HUES48 (cell line): ENCODE data around the gene PHACTR1.

ENCODE experiments used
- H3K27ac ChIP-seq: one replicate; pipeline ENCODE4 v1.7.0; 2013; ENCODE audit warnings: low read depth, low read length, inconsistent platforms
- H3K27me3 ChIP-seq: 2 replicates; pipeline ENCODE4 v1.6.1; 2013; ENCODE audit warnings: mild to moderate bottlenecking, low read length; ENCODE audit not compliant: control insufficient read depth, insufficient read depth
- H3K36me3 ChIP-seq: 2 replicates; pipeline ENCODE4 v1.6.1; 2013; ENCODE audit warnings: low read length; ENCODE audit not compliant: control insufficient read depth, insufficient read depth
- H3K4me1 ChIP-seq: 2 replicates; pipeline ENCODE4 v1.6.1; 2013; ENCODE audit warnings: mild to moderate bottlenecking, low read length; ENCODE audit not compliant: control insufficient read depth, insufficient read depth
- H3K4me3 ChIP-seq: 2 replicates; pipeline ENCODE4 v1.5.1; 2013; ENCODE audit warnings: mild to moderate bottlenecking, low read depth, low read length
- H3K9ac ChIP-seq: 2 replicates; pipeline ENCODE4 v1.6.1; 2013; ENCODE audit warnings: mild to moderate bottlenecking, low read depth, low read length, moderate library complexity
- H3K9me3 ChIP-seq: 2 replicates; pipeline ENCODE4 v1.6.1; 2013; ENCODE audit warnings: low read length; ENCODE audit not compliant: control insufficient read depth, insufficient read depth

The PHACTR1 gene

DNA sequence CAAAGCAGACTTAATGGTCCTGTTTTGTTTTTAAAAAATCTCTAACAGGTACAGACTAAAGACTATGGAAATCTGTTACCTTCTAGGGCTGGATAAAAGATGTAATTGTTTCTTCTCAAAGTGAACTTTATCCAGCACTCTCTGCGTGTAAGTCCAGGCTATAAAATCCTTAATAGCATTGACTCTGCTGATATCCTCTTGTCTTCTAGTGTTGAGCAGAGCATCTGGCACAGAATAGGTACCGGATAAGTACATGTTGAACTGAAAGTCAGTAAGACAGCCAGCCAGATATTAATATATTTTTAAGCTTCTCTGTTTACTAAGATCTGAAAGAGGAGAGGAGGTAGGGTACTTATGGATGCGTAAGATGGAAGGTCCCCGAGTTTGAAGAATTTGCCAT, 349.5 kb downstream of the PHACTR1 start:
- H3K9ac ChIP-seq = no peak overlapping the region

DNA sequence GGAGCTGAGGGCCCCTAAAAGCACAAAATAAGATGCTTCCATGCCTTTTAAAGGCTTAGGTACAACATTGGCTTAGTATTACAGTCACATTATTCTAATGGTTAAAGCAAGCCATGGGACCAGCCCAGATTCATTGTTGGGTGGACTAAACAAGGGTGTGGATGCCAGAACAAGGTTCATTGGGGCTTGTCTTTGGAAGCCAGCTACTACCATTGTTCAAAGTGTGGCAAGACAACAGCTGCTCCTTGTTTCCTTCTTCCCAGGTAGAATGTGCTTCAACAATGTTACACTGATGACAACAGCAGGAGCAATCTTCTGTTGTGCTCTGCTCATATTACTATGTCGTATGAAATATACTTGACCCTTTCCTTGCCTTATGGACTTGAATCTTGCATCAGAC, 350.3 kb downstream of the PHACTR1 start:
- Histone ChIP-seq H3K4me1 (no peaks in the 10 kb centered on the region), H3K9me3 (no peaks in the 10 kb centered on the region), H3K27me3 (no peaks in the 10 kb centered on the region), H3K4me3 (no peak overlapping the region), H3K9ac (no peak overlapping the region), H3K27ac (no peak overlapping the region), H3K36me3 (no peaks in the 10 kb centered on the region)

More for the DNA sequence above, 349.5 kb downstream of the PHACTR1 start:
- Histone ChIP-seq H3K36me3 (no peaks in the 10 kb centered on the region), H3K4me1 (no peaks in the 10 kb centered on the region), H3K27me3 (no peaks in the 10 kb centered on the region), H3K4me3 (no peak overlapping the region), H3K27ac (no peak overlapping the region), H3K9me3 (no peaks in the 10 kb centered on the region)

DNA sequence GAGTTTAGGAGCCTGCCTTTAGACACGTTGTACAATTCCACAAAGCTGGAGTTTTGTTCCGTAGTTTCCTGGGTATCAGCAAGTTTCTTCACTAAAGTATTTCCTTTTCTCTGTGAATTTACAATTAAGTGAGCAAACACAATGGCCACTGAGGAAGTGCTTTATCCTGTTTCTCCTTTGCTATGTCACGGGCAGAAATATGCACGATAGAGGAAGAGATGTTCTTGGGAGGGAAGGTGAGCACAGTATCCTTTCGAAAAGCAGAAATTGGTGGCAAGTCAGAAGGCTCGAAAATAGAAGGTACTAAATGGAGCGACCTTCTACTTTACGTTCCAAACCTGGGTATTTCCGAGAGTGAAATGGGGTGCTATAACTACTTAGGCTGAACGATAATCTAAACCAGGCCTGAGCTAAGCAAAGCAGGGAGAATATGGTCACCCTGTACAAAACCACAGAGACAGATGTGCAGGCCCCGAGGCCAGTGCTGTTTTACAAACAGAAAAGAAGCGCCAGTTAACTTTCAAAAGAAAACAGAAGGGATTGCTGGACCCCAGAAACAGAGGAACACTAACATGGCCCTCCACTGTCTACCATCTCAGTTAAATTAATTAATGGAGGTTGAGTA, 352.1 kb downstream of the PHACTR1 start:
- Histone ChIP-seq H3K9ac (no peak overlapping the region), H3K4me1 (no peaks in the 10 kb centered on the region), H3K9me3 (no peaks in the 10 kb centered on the region), H3K27ac (no peak overlapping the region), H3K27me3 (no peaks in the 10 kb centered on the region), H3K4me3 (no peak overlapping the region), H3K36me3 (no peaks in the 10 kb centered on the region)

DNA sequence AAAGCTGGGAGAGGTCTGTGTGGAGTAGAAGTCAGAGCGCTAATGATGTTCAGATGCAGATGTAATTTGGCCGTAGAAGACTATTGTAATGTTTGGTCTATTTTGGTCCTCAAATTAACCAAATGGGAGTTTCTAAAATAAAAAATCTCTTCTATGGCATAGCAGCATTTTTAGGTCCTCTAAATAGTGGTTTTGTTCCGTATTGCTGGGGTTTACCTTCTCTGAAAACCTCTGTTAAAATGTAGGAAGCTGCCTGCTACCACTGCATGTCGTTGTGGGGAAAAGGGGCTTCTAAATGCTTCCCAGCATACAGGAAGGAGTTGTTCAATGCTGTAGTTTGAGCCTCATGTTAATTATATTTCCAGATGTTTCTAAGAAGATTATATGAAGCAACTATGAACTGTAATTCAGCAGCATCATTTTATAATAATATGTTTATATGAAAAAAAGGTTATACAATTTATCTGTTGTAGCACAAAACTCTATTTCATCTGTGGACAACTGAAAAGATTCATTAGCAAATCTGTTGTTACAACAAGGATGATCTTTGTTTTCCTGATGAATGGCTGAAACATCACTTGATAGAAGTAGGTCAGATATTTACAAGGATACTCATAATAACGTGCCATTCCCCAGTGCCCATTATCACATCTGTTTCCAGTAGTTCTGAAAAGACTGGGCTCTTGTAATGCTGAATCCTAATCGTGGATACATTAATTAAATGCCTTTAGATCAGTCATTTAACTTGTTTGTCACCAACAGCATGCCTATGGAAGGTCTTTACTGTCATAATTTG, 355.2 kb downstream of the PHACTR1 start:
- H3K27ac ChIP-seq = no peak overlapping the region
- H3K4me3 ChIP-seq = no peak overlapping the region
- H3K9ac ChIP-seq = no peak overlapping the region
- H3K9me3 ChIP-seq = no peaks in the 10 kb centered on the region
- H3K4me1 ChIP-seq = peaks cover 14% of the 10 kb centered on the region
- no peaks in the 10 kb centered on the region for H3K27me3 ChIP-seq
- no peaks in the 10 kb centered on the region for H3K36me3 ChIP-seq

DNA sequence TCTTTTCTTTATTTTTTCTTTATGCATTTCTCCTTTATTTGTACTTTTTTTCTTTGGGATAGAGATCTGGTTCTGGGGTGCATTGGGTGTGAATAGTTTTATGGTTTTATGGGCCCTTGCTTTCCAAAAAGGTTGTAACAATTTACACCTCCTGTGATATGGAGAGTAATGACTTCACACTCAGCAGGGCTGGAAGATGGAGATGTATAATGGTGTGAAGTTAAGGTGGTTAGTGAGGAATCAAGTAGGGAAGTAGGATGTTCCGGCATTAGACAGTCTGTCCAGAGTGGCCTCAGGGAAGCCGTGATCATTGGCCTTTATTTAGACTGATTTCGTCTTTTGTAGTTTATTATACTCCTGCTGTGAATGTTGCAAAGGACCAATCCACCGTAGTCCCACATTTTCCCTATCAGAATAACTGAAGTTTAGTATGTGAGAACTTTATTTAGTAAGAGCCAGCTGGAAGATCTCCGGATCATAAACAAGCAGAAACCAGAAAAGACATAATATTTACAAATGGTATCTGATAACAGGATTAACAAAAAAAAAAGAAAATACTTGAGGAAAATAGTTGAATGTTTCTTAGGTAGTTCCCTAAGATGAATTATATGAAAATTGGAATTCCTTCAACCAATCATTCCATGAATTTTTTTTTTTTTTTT, 356.2 kb downstream of the PHACTR1 start:
- H3K27me3 ChIP-seq = no peaks in the 10 kb centered on the region

DNA sequence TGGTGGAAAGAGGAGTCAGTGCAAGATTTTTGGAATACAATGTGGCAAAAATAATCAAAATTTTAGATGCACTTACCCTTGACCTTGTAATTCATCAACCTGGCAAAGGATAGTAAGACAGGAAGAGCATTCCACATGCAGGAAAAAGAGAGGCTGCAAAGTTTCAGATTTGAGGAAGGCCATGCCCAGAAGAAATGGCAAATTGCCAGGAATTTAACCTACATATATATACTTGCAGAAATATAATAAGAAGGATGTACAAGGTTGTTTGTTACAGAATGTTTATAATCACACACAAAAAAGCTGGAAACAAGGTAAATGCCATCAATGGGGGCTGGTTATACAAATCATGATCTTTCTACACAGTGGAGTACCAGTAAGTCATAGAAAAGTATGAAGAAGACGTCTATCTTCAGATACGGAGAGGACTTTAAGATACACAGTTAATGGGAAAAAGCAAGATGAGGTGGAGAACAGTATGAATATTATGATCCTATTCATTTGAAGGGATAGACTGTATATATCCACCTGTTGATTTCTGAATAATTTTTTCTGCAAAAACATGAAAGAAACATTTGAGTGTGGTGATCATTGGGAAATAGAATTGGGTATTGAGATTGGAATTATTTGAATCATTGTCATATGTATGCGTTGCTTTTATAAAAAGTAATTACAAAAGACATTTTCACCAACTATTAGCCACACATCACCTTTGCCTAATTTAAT, 358.0 kb downstream of the PHACTR1 start:
- H3K27ac ChIP-seq = no peak overlapping the region
- peaks cover 25% of the 10 kb centered on the region for H3K4me1 ChIP-seq
- no peaks in the 10 kb centered on the region for H3K9me3 ChIP-seq
- H3K9ac ChIP-seq = no peak overlapping the region
- H3K4me3 ChIP-seq = no peak overlapping the region
- H3K36me3 ChIP-seq = no peaks in the 10 kb centered on the region
- no peaks in the 10 kb centered on the region for H3K27me3 ChIP-seq

More for the DNA sequence above, 356.2 kb downstream of the PHACTR1 start:
- Histone ChIP-seq H3K4me1 (peaks cover 14% of the 10 kb centered on the region), H3K4me3 (no peak overlapping the region), H3K27ac (no peak overlapping the region), H3K9ac (no peak overlapping the region), H3K9me3 (no peaks in the 10 kb centered on the region), H3K36me3 (no peaks in the 10 kb centered on the region)

DNA sequence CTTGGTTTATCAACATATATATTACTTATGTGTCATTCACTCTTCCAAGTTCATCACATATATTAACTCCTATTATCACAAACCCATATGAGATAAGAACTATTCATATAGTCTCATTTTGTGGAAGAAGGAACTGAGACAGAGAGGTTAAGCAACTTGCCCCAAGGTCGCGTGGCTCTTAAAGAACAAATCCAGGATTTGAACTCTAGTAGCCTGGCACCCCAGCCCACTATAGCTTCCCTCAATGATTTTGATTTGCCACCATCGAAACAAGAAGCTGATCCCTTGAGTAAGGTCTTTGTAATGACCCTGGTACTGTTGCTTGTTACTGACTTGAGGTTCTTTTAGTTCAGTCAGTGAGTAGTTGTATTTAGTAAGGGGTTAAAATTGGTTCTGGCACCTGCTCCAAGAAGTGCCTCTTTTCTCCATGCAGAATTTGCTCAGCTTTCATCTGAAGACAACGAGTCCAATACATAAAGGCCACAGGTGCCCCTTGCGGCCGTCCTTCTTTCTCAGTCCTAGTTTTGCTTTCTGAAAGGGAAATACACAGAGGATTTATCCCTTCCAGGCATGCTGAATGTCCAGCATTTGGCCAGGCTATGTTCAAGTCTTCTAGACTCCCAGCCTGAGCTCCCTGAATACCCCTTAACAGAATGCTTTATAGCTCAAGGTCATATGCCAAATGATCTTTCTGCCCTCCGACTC, 358.7 kb downstream of the PHACTR1 start:
- H3K4me3 ChIP-seq = no peak overlapping the region
- H3K4me1 ChIP-seq = peaks cover 25% of the 10 kb centered on the region
- H3K9ac ChIP-seq = no peak overlapping the region
- H3K9me3 ChIP-seq = no peaks in the 10 kb centered on the region
- H3K27me3 ChIP-seq = no peaks in the 10 kb centered on the region
- H3K36me3 ChIP-seq = no peaks in the 10 kb centered on the region
- no peak overlapping the region for H3K27ac ChIP-seq

DNA sequence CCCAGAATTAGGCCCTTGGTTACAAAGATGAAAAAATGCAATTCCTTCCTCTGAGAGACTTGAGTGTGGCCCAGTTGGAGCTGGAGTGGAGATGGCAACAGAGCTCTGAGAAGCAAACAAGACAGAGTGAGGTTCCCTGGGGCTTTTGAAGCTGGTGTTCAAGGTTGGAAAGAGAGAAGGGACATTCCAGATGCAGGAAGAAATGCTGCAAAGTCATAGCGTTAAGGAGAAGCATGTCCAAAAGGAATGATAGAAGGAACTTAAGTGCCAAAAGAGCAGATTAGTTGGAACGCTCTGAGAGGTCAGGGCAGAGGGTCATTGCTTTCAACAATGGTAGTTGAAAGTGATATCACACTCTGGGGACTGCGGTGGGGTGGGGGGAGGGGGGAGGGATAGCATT, 360.0 kb downstream of the PHACTR1 start:
- no peak overlapping the region for H3K4me3 ChIP-seq
- H3K4me1 ChIP-seq = peaks cover 25% of the 10 kb centered on the region
- H3K9ac ChIP-seq = no peak overlapping the region
- H3K27ac ChIP-seq = no peak overlapping the region
- H3K27me3 ChIP-seq = no peaks in the 10 kb centered on the region
- no peaks in the 10 kb centered on the region for H3K36me3 ChIP-seq
- no peaks in the 10 kb centered on the region for H3K9me3 ChIP-seq

DNA sequence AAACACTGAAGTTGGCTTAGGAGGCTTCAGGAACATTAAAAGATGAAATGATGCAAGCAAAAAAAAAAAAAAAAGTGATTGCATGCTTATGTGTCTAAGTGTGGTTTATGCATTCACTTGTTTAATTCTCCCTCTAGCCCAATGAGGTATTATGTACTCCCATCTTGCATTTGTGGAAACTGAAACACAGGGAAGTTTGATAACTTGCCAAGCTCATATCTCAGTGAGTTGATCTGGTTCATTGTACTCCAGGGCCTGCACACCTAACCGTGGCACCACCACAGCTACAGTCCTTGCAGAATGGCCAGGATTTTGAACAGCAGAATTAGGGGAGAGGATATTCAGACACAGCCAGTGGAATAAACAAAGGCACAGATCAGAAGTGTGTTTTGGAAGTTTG, 360.6 kb downstream of the PHACTR1 start:
- no peak overlapping the region for H3K27ac ChIP-seq

DNA sequence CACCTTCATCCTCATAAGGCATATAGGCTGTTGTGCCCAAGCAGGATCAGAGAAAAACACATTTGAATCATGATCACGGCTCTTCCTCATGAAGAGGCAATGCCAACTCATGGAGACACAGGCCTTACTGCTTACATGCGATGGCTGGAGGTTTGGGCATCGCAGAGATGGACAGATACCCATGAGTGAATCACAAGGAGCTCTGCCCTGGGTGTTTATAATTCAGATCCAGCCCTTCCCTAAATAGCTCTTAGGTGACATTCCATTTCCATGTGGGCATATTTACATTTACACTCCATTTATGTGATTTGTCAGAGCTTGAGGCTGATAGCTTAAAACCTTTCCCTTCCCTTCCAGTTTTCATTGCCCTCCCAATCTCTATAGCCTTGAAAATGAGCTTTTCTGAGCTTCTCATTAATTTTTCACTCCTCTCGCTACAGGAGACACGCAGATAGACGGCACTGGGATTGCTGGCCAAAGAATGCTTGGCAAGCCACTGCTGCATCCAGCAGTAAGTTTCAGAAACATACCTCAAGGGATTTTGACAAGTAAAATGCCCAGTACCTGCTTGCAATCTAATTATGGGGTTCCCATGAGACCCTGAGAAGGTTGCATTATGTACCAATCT, 362.6 kb downstream of the PHACTR1 start:
- no peak overlapping the region for H3K4me3 ChIP-seq
- peaks cover 25% of the 10 kb centered on the region for H3K4me1 ChIP-seq
- no peaks in the 10 kb centered on the region for H3K9me3 ChIP-seq
- no peak overlapping the region for H3K27ac ChIP-seq
- no peak overlapping the region for H3K9ac ChIP-seq
- H3K36me3 ChIP-seq = no peaks in the 10 kb centered on the region
- H3K27me3 ChIP-seq = no peaks in the 10 kb centered on the region

More for the DNA sequence above, 360.6 kb downstream of the PHACTR1 start:
- Histone ChIP-seq H3K27me3 (no peaks in the 10 kb centered on the region), H3K4me3 (no peak overlapping the region), H3K9me3 (no peaks in the 10 kb centered on the region), H3K36me3 (no peaks in the 10 kb centered on the region), H3K9ac (no peak overlapping the region), H3K4me1 (peaks cover 25% of the 10 kb centered on the region)
